ENCODE results near the gene PTPRN2. TPM values are rescaled to one million over a fixed set of nuclear protein-coding genes. Genes with fewer than 3 reads are reported as not detected.

The PTPRN2 gene
- total and polyA plus RNA-seq, 2 donors (not counting 1 experiment from before 2014, with no cell fraction given), result 0.54 to 1.2 TPM

GRCh38 chr7:157638563-157638962, 949.1 kb downstream of the PTPRN2 start:
- Histone ChIP-seq H3K9me3 (ENCODE audit: control insufficient read depth, insufficient read depth, low read depth, low read length) (no peaks in the 10 kb centered on the region), H3K9ac (ENCODE audit: insufficient read depth, low read length) (no peak overlapping the region), H3K27me3 (ENCODE audit: control insufficient read depth, insufficient read depth, low read length) (no peaks in the 10 kb centered on the region), H2AFZ (ENCODE audit: low read length) (no peak overlapping the region), H4K20me1 (ENCODE audit: control insufficient read depth, extremely low read depth, insufficient read depth, low read length) (no peaks in the 10 kb centered on the region), H3K4me1 (ENCODE audit: control insufficient read depth, extremely low read depth, insufficient read depth, low read length) (no peaks in the 10 kb centered on the region), H3K27ac (ENCODE audit: insufficient read depth, low read length) (no peak overlapping the region), H3K4me2 (ENCODE audit: extremely low read depth, insufficient read depth, low read length) (no peak overlapping the region), H3K36me3 (ENCODE audit: control insufficient read depth, insufficient read depth, low read length) (no peaks in the 10 kb centered on the region), H3K4me3 (replicated peaks in 1 of 4; ENCODE audit: control extremely low read depth in 1 of 4, insufficient read depth in 1 of 4, low read depth in 3 of 4, low read length in 4 of 4) (no peak overlapping the region), H3K79me2 (ENCODE audit: control insufficient read depth, insufficient read depth, low read length) (no peaks in the 10 kb centered on the region)
- no peak for TF ChIP-seq CTCF (conservative IDR thresholded peaks at IDR 0.05 in 1 of 2, IDR thresholded peaks at IDR 0.05 in 1 of 2; ENCODE audit: low read depth in 1 of 2, low read length in 2 of 2)
- TF ChIP-seq EZH2 (IDR thresholded peaks at IDR 0.05; ENCODE audit: low read length, missing control alignments), result no peak
- DNase-seq (ENCODE audit: low read depth in 2 of 2), result no peak

- H4K20me1 ChIP-seq (ENCODE audit: control insufficient read depth, extremely low read depth, insufficient read depth, low read length), result no peaks in the 10 kb centered on the region
- H3K4me1 ChIP-seq (ENCODE audit: control insufficient read depth, extremely low read depth, insufficient read depth, low read length), result no peaks in the 10 kb centered on the region
- H3K36me3 ChIP-seq (ENCODE audit: control insufficient read depth, insufficient read depth, low read length), result no peaks in the 10 kb centered on the region
- no peaks in the 10 kb centered on the region for H3K9me3 ChIP-seq (ENCODE audit: control insufficient read depth, insufficient read depth, low read depth, low read length)
- TF ChIP-seq EZH2 (IDR thresholded peaks at IDR 0.05; ENCODE audit: low read length, missing control alignments), result no peak
- TF ChIP-seq CTCF (conservative IDR thresholded peaks at IDR 0.05 in 1 of 2, IDR thresholded peaks at IDR 0.05 in 1 of 2; ENCODE audit: low read depth in 1 of 2, low read length in 2 of 2), result no peak
- no peaks in the 10 kb centered on the region for H3K79me2 ChIP-seq (ENCODE audit: control insufficient read depth, insufficient read depth, low read length)
- DNase-seq (ENCODE audit: low read depth in 2 of 2), result no peak
- no peak overlapping the region for H3K4me2 ChIP-seq (ENCODE audit: extremely low read depth, insufficient read depth, low read length)
- H3K27me3 ChIP-seq (ENCODE audit: control insufficient read depth, insufficient read depth, low read length), result no peaks in the 10 kb centered on the region
- H2AFZ ChIP-seq (ENCODE audit: low read length), result no peak overlapping the region
- H3K27ac ChIP-seq (ENCODE audit: insufficient read depth, low read length), result no peak overlapping the region
- no peak overlapping the region for H3K4me3 ChIP-seq (replicated peaks in 1 of 4; ENCODE audit: control extremely low read depth in 1 of 4, insufficient read depth in 1 of 4, low read depth in 3 of 4, low read length in 4 of 4)
- H3K9ac ChIP-seq (ENCODE audit: insufficient read depth, low read length), result no peak overlapping the region
These were observed 950.2 kb downstream of the PTPRN2 start for GRCh38 chr7:157637216-157637949.

GRCh38 chr7:157635669-157636068, 952.0 kb downstream of the PTPRN2 start:
- Histone ChIP-seq H3K4me3 (replicated peaks in 1 of 4; ENCODE audit: control extremely low read depth in 1 of 4, insufficient read depth in 1 of 4, low read depth in 3 of 4, low read length in 4 of 4) (no peak overlapping the region), H4K20me1 (ENCODE audit: control insufficient read depth, extremely low read depth, insufficient read depth, low read length) (no peaks in the 10 kb centered on the region), H3K4me2 (ENCODE audit: extremely low read depth, insufficient read depth, low read length) (no peak overlapping the region), H3K9ac (ENCODE audit: insufficient read depth, low read length) (no peak overlapping the region), H2AFZ (ENCODE audit: low read length) (no peak overlapping the region), H3K27ac (ENCODE audit: insufficient read depth, low read length) (no peak overlapping the region), H3K4me1 (ENCODE audit: control insufficient read depth, extremely low read depth, insufficient read depth, low read length) (no peaks in the 10 kb centered on the region), H3K36me3 (ENCODE audit: control insufficient read depth, insufficient read depth, low read length) (no peaks in the 10 kb centered on the region), H3K9me3 (ENCODE audit: control insufficient read depth, insufficient read depth, low read depth, low read length) (no peaks in the 10 kb centered on the region), H3K79me2 (ENCODE audit: control insufficient read depth, insufficient read depth, low read length) (no peaks in the 10 kb centered on the region), H3K27me3 (ENCODE audit: control insufficient read depth, insufficient read depth, low read length) (no peaks in the 10 kb centered on the region)
- TF ChIP-seq CTCF (conservative IDR thresholded peaks at IDR 0.05 in 1 of 2, IDR thresholded peaks at IDR 0.05 in 1 of 2; ENCODE audit: low read depth in 1 of 2, low read length in 2 of 2), result no peak
- no peak for TF ChIP-seq EZH2 (IDR thresholded peaks at IDR 0.05; ENCODE audit: low read length, missing control alignments)
- DNase-seq (ENCODE audit: low read depth in 2 of 2), result no peak

All from fibroblast of lung (primary cell).